ENCODE results near the gene CHRNB2.

GRCh38 chr1:154520333-154520732, 47.2 kb upstream of the CHRNB2 start:
- TF ChIP-seq POLR2AphosphoS5 (IDR thresholded peaks at IDR 0.05), result no peak
- no peak for TF ChIP-seq CTCF (IDR thresholded peaks at IDR 0.05)
- no peak for TF ChIP-seq POLR2A (IDR thresholded peaks at IDR 0.05)

Data from prostate gland (tissue), 2 donors.